Vagina (tissue), 2 donors: ENCODE data around the gene HBQ1. TPM values are rescaled to one million over a fixed set of nuclear protein-coding genes. Genes with fewer than 3 reads are reported as not detected.
"Not testable (repeated sequence)": the region's sequence is repeated elsewhere in the genome, so short reads cannot be mapped to it uniquely, and the experiment has no call there.

Experiments
- DNase-seq, 2 donors: peaks; one replicate each; pipeline ENCODE4 v3.0.0-alpha.2; 2017; ENCODE audit errors: extremely low spot score in 2 of 2
- H3K27ac ChIP-seq: fragments of 200-600 bp; sonication (generic); one replicate; pipeline ENCODE4 v1.5.1; 2019
- H3K27me3 ChIP-seq: fragments of 200-600 bp; sonication (generic); one replicate; pipeline ENCODE4 v1.5.1; 2019
- H3K36me3 ChIP-seq, 2 donors: fragments of 200-600 bp; sonication (generic); one replicate each; pipeline ENCODE4 v1.5.1; 2017 to 2019
- H3K4me1 ChIP-seq: fragments of 200-600 bp; sonication (generic); one replicate; pipeline ENCODE4 v1.5.1; 2019
- H3K4me3 ChIP-seq, 2 donors: fragments of 200-600 bp; sonication (generic); 1 replicate in 1 of 2; 2 replicates in 1 of 2; pipeline ENCODE4 v1.5.1; 2016 to 2019
- H3K9me3 ChIP-seq: fragments of 200-600 bp; sonication (generic); one replicate; pipeline ENCODE4 v1.5.1; 2019
- POLR2A ChIP-seq, 2 donors: fragments of 450-650 bp; IDR thresholded peaks; one replicate each; pipeline ENCODE4 v1.6.1; 2017; ENCODE audit warnings: antibody characterized with exemption in 2 of 2, mild to moderate bottlenecking in 2 of 2, moderate library complexity in 2 of 2
- POLR2AphosphoS5 ChIP-seq, 2 donors: sonication (generic); formaldehyde crosslinking; IDR thresholded peaks; one replicate each; pipeline ENCODE4 v1.9.0; 2017; ENCODE audit warnings: antibody characterized with exemption in 2 of 2, mild to moderate bottlenecking in 2 of 2, low read depth in 1 of 2; ENCODE audit not compliant: insufficient read depth in 1 of 2
- intact Hi-C: fragments of 100-400 bp; cut with DNase I; formaldehyde crosslinking; loops from one replicate; pipeline ENCODE4 v1.15.1; 2023
- small RNA-seq: library from RNA; depleted of rRNA; stranded (forward); fragments of <200 nt; gene quantifications from one replicate; pipeline ENCODE3, GENCODE V24; 2016
- total RNA-seq: library from RNA; depleted of rRNA; stranded (reverse); fragments of >200 nt; gene quantifications from one replicate; pipeline ENCODE4 v1.2.3, GENCODE V29; 2016
- TF ChIP-seq, protein P1 (sequence below), 3 experiments: fragments of 450-650 bp in 2 of 3; fragments of 200-600 bp in 1 of 3; sonication (generic) in 1 of 3; IDR thresholded peaks; one replicate each; pipeline ENCODE4 v1.5.1; 2017 to 2019; ENCODE audit warnings: antibody characterized with exemption in 3 of 3, mild to moderate bottlenecking in 2 of 3, moderate library complexity in 2 of 3

Gene HBQ1
- total RNA-seq, 1 donor from 2014 or later: not detected

DNA sequence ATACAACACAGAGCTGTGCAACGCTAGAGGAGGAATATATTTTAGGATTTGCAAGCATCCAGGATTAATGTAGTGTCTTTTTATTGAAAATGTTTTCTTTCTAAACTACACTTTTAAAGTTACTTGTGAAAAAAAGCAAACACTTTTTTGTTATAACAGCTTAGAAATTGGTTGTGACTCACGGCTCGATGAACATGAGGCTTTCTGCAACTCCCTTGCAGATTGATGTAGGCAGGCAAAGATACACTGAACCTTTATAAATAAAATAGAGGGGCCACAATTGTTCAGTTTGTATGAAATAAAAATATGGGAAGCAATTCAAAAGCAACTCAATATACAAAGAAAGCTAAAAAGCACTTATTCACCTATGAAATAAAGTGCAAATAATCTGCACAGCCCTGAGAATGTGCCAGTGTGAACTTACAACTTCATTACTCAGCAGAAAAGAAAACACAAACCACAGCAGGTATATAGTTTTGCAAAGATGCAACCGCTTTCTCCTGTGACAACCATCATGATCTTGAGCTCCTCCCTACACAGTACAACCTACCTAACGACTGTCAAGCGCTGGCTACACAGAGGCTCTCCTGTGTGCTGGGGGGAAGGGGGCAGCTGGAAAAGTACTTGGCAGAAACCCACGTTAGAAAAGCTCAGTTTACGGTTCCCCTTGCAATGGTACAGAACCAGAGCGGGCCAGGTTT lies 48.0 kb downstream of the HBQ1 start:
- TF ChIP-seq, protein P1, sequence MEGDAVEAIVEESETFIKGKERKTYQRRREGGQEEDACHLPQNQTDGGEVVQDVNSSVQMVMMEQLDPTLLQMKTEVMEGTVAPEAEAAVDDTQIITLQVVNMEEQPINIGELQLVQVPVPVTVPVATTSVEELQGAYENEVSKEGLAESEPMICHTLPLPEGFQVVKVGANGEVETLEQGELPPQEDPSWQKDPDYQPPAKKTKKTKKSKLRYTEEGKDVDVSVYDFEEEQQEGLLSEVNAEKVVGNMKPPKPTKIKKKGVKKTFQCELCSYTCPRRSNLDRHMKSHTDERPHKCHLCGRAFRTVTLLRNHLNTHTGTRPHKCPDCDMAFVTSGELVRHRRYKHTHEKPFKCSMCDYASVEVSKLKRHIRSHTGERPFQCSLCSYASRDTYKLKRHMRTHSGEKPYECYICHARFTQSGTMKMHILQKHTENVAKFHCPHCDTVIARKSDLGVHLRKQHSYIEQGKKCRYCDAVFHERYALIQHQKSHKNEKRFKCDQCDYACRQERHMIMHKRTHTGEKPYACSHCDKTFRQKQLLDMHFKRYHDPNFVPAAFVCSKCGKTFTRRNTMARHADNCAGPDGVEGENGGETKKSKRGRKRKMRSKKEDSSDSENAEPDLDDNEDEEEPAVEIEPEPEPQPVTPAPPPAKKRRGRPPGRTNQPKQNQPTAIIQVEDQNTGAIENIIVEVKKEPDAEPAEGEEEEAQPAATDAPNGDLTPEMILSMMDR (IDR thresholded peaks at IDR 0.05): no peak
- TF ChIP-seq POLR2AphosphoS5 (IDR thresholded peaks at IDR 0.05; ENCODE audit: insufficient read depth in 1 of 2, low read depth in 1 of 2) (no peak), POLR2A (IDR thresholded peaks at IDR 0.05) (no peak)
- peak overlapping the region; percentile 85 for H3K27ac ChIP-seq
- intact Hi-C loops: no loop called here

GRCh38 chr16:228852-229730 lies 48.8 kb downstream of the HBQ1 start, which contains the start of gene LUC7L:
Gene LUC7L, minus strand, starts transcription at chr16:229449. Its CDS starts 110 bp downstream, at chr16:229339.
- Histone ChIP-seq H3K9me3 (no peaks in the 10 kb centered on the region), H3K4me3 (peak within 1 kb of the TSS; percentile 75 to 76), H3K27ac (peak within 1 kb of the TSS; percentile 85), H3K4me1 (peaks cover 23% of the 10 kb centered on the region), H3K36me3 (peaks cover 0 to 31% of the 10 kb centered on the region in 2 donors), H3K27me3 (no peaks in the 10 kb centered on the region)
- no peak for DNase-seq
- TF ChIP-seq, protein P1 (IDR thresholded peaks at IDR 0.05): no peak
- TF ChIP-seq POLR2A (IDR thresholded peaks at IDR 0.05) (peak in 1 of 2 donors; percentile 92), POLR2AphosphoS5 (IDR thresholded peaks at IDR 0.05; ENCODE audit: insufficient read depth in 1 of 2, low read depth in 1 of 2) (peak; percentile 88 to 100)
- intact Hi-C loops: no loop called here

More for the DNA sequence above, 48.0 kb downstream of the HBQ1 start:
- H3K4me1 ChIP-seq: peaks cover 23% of the 10 kb centered on the region
- no peaks in the 10 kb centered on the region for H3K27me3 ChIP-seq
- H3K36me3 ChIP-seq: peaks cover 0 to 39% of the 10 kb centered on the region in 2 donors
- peak overlapping the region; percentile 75 to 76 for H3K4me3 ChIP-seq
- no peak for DNase-seq
- H3K9me3 ChIP-seq: no peaks in the 10 kb centered on the region

GRCh38 chr16:229731-230281 lies 49.5 kb downstream of the HBQ1 start:
- no peak for DNase-seq
- H3K36me3 ChIP-seq: peaks cover 0 to 24% of the 10 kb centered on the region in 2 donors
- peak overlapping the region; percentile 85 for H3K27ac ChIP-seq
- peaks cover 23% of the 10 kb centered on the region for H3K4me1 ChIP-seq
- TF ChIP-seq POLR2AphosphoS5 (IDR thresholded peaks at IDR 0.05; ENCODE audit: insufficient read depth in 1 of 2, low read depth in 1 of 2): no peak
- intact Hi-C loops: no loop called here
- H3K9me3 ChIP-seq: no peaks in the 10 kb centered on the region
- H3K4me3 ChIP-seq: peak overlapping the region; percentile 75 to 76
- H3K27me3 ChIP-seq: no peaks in the 10 kb centered on the region

- Histone ChIP-seq H3K4me1 (peaks cover 26% of the 10 kb centered on the region), H3K36me3 (peaks cover 0 to 19% of the 10 kb centered on the region in 2 donors)
- intact Hi-C loops, H3K9me3 ChIP-seq, H3K4me3 ChIP-seq, DNase-seq, H3K27ac ChIP-seq, H3K27me3 ChIP-seq: not testable (repeated sequence)
Observed at GRCh38 chr16:230351-230750, 50.1 kb downstream of the HBQ1 start.

Small RNA genes within 50 kb of the gene (small RNA-seq; reads per million reads assigned to genes)
- not detected for gene RF00019

Other genes starting within 250 kb of the HBQ1 start
- 12.8 TPM for gene POLR3K, start 126.9 kb upstream of the HBQ1 start, total RNA-seq
- gene SNRNP25, start 126.6 kb upstream of the HBQ1 start, total RNA-seq: 15.0 TPM
- gene RHBDF1, start 107.8 kb upstream of the HBQ1 start, total RNA-seq: 86.9 TPM
- 124 TPM for gene MPG, start 102.2 kb upstream of the HBQ1 start, total RNA-seq
- 29.2 TPM for gene NPRL3, start 41.8 kb upstream of the HBQ1 start, total RNA-seq
- gene HBZ, start 27.8 kb upstream of the HBQ1 start, total RNA-seq: not detected
- not detected for gene HBM, start 14.5 kb upstream of the HBQ1 start, total RNA-seq
- gene HBA2, start 7.6 kb upstream of the HBQ1 start, total RNA-seq: 697 TPM
- 523 TPM for gene HBA1, start 3.8 kb upstream of the HBQ1 start, total RNA-seq
- 79.3 TPM for gene LUC7L, start 49.0 kb downstream of the HBQ1 start, total RNA-seq
- gene FAM234A, start 54.4 kb downstream of the HBQ1 start, total RNA-seq: 23.3 TPM
- 5.4 TPM for gene RGS11, start 95.5 kb downstream of the HBQ1 start, total RNA-seq
- gene ARHGDIG, start 100.1 kb downstream of the HBQ1 start, total RNA-seq: not detected
- gene PDIA2, start 102.7 kb downstream of the HBQ1 start, total RNA-seq: not detected
- gene AXIN1, start 172.3 kb downstream of the HBQ1 start, total RNA-seq: 16.9 TPM
- 96.5 TPM for gene MRPL28, start 190.1 kb downstream of the HBQ1 start, total RNA-seq
- 38.3 TPM for gene PGAP6, start 201.5 kb downstream of the HBQ1 start, total RNA-seq
- gene NME4, start 216.7 kb downstream of the HBQ1 start, total RNA-seq: 88.6 TPM
- gene DECR2, start 221.4 kb downstream of the HBQ1 start, total RNA-seq: 17.9 TPM
- gene RAB11FIP3, start 245.2 kb downstream of the HBQ1 start, total RNA-seq: 36.6 TPM